HG02642 (cell line): ENCODE results near the gene HDAC10.

ENCODE experiments used
- ATAC-seq: cut with Tn5 transposase; IDR thresholded peaks from one replicate; pipeline ENCODE4 v1.9.1; 2021; ENCODE audit warnings: mild to moderate bottlenecking; ENCODE audit not compliant: unreplicated experiment, poor library complexity

The HDAC10 gene

DNA sequence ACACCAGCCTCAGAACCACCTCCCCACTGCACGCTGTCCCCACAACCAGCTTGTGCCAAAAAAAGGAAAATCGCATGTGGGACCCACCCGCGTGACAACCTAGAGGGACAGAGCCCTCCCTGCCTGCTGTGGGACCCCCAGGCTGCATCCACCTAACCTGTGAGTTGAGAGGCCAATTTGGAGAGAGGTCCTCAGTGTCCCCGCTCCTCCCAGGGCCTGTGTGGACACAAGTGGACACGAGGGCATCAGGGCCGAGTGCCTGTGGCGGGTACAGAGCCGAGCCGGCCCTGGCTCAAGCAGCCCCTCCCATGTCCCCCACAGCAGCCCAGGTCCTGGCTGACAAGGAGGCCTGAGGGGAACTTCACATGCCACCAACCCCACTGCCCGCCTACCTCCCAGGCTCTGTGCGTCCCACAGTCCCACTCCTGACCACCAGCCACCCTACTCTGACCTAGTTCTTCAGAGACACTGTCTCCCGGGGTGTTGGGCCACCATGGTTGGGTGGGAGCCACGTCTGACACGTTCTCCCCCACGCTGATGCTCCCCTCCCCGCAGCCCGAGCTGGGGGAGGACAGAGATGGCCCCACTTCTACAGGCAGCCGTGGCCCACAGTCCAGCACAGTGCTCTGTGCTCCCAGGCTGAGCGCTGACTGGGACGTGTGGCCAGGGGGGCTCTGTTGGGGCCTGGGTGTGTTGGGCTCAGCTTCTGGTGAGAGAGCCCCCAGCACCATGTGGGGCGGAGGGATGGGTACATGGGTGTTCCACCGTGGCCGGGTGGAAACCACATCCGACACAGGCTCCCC, 31.1 kb downstream of the HDAC10 start:
- ATAC-seq = no peak

DNA sequence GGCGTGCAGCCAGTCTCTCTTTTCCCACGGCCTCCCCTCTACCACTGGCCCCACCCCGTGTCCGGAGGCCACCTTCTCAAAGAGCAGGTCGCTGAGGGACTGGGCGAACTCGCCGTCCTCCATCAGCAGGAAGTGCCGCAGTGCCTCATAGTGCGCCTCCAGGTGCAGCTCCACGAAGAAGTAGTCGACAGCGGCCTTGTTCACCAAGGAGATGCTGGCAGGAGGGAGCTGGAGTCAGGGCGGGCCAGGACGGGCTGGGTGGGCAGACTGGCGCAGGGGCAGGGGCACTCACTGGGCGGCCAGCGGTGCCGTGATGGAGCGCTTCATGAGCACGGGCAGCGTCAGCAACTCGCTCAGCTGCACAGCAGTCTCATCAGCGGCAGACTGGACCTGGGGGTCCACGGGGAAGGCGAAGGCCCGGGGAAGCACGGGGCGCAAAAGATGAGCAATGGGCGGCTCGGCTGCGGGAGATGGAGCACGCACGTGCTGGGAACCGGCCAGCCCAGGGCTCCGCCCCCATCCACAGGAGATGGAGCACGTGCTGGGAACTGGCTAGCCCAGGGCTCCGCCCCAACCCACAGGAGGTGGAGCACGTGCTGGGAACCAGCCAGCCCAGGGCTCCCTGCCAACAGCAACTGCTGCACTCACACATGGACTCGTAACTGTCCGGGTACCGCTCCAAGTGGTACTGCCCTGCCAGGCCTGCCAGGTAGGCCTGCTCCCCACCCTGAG, 31.9 kb downstream of the HDAC10 start:
- ATAC-seq = no peak

DNA sequence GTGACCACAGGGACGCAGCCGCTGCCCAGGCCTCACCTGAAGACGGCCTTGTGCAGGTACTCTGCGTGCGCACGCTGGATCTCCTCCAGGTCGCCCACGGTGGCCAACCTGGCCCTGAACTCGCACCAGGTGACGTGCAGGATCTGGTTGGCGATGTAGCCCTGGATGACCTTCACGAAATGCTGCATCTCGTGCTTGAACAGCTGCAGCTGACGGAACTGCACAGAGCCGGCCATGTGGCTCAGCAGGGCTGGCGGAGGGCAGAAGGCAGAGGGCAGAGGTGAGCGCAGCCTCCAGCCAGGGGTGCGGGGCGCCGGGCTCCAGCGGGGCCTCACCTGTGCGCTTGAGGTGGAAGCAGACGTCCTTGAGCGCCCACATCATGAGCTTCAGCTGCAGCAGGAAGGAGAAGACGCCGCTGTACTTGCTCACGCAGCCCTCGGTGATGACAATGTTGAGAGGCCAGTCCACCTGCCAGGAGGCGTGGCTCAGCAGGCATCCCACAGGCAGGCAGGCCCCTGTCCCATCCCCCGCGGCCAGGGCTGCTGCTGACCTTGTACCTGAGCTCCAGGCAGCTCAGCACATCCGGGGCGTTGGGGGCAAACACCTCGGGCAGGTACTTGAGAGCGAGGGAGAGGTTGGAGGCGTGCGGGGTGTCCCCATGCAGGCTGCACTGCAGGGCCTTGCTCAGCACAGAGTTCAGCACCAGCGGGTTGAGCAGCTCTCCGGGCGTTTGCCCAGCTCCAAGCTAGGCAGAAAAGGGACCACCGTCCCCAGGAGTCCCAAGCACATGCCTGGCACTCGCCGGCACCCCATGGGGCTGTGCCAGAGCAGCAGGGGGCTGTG, 32.7 kb downstream of the HDAC10 start:
- ATAC-seq = no peak

DNA sequence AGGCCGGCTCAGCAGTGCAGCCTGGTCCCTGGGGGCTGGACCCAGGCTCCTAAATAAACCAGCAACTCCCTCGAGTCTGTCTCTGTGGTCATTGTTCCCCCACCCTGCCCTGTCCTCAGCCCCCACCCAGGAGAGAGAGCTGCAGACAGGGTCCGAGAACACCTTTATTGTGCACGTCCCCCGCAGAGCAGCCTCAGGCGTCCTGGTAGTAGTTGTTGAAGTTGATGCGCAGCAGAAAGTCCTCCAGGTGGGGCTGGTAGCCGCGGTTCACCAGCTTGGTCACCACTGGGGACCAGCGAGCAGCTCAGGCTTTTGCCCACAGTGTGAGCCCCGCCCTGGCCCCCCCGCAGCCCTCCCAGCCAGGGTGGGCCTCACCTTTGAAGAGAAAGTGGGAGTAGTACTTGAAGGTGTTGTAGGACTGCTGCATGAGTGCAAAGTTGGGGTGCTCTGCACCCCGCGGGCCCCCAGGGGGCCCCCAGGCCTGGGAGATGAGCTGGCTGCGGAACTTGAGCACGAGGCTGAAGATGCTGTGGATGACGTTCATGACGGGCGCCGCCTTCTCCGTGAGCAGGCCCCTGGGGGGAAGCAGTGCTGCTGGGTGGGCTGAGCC, 33.4 kb downstream of the HDAC10 start:
- ATAC-seq = no peak

DNA sequence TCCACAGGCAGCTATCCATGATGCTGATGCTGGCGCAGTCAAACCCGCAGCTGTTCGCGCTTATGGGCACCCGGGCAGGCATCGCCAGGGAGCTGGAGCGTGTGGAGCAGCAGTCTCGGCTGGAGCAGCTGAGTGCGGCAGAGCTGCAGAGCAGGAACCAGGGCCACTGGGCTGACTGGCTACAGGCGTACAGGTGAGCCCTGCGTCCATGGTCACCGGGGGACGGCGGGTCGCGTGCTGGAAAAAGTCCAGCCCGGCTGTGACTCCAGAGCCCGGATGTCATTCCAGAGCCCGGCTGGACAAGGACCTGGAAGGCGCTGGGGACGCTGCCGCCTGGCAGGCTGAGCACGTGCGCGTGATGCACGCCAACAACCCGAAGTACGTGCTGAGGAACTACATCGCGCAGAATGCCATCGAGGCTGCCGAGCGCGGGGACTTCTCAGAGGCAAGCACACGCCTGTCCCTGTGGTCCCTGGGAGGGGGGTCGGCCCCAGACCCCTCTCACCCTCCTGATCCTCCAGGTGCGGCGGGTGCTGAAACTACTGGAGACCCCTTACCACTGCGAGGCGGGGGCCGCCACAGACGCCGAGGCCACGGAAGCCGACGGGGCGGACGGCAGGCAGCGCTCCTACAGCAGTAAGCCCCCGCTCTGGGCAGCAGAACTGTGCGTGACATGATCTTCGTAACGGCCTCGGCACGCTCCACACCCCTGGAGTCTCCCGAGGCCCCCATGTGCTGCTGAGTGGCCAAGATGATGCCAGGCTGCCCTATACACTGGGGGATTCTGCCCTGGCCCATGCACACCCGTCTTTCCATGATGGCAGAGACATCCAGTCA, 34.2 kb downstream of the HDAC10 start:
- no peak for ATAC-seq

DNA sequence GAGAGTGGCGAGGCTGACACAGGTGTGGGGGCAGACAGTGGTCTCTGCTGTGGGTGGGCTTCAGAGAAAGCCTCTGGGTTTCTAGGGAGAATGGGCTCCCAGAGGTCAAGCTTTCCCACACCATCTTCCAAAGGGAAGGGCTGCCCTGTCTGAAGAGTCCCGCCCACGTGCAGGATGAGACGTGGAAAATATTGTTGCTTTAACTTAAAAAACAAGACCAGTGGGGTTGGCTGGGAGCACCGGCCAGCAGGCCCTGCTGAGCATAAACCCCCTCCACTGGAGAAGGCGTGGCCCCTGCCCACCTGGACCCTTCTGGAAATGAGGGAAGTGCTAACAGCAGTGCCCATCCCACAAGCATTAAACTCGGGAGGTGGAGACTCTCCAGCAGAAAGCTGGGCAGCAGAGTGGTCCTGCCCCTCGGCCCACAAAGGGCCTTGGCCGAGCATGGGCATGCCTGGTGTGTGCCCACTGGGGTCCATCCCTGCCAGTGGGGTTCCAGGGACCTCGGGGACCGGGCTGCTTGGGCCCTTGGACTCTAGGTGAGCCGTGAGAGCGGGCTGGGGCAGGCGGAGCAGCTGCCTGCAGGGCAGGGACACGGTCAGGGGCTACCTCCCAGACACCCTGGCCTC, 34.9 kb downstream of the HDAC10 start:
- no peak for ATAC-seq

DNA sequence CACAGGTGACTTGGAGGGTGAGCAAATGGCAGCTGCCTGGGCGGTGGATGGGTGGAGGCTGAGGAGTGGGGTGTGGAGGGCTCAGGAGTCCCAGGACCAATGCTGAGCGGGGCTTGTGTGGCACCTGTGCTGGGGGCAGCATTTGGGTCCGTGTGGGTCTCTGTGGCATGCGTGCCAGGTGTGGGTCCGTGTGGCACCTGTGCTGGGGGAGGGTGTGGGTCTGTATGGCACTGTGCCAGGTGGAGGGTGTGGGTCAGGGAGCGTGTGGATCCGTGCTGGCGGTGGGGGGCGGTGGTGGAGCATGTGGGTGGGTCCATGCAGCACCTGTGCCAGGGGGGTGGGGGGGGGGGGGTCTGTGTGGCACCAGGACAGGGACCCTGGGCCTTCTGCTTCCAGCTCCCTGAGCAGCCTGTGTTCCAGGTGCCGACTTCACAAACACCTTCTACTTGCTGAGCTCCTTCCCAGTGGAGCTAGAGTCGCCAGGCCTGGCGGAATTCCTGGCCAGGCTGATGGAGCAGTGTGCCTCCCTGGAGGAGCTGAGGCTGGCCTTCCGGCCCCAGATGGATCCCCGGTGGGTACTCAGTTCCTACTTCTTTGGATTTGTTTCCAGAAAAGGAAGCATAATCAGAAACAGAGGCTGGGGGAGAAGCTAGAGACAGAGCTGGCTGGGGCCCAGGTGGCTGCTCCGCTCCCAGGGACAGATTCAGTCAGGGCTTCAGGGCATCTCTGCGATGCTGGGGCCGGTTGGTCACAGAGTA, 35.6 kb downstream of the HDAC10 start:
- no peak for ATAC-seq

DNA sequence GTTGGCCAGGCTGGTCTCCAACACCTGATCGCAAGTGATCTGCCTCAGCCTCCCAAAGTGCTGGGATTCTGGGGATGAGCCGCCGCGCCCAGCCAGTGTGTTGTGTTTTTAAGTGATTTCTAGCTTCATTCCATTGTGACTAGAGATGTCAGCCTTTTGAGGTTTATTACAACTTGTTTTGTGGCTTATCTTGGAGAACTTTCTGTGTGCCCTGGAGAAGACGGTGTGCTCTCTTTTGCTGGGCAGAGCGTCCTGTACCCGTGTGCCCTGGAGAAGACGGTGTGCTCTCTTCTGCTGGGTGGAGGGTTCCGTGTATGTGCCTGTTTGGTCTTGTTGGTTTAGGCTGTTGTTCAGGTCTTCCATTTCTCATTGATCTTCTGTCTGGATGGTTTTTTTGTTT, 37.8 kb downstream of the HDAC10 start:
- no peak for ATAC-seq

DNA sequence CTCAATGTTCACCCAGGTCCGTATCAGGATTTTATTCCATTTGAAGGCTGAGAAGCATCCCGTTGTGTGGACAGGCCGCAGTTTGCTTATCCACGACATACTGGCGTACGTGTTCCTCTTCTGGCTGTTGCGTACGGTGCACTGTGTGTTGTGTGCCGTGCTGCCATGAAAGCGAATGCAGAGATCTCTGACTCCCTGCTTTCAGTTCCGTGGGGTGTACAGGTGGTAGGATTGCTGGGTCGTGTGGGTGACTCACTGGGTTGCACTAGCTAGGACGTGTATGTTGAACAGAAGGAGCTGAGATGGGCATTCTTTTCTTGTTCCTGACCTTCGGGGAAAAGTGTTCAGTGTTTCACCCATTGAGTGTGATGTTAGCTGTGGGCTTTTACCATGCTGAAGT, 39.9 kb downstream of the HDAC10 start:
- ATAC-seq = no peak

DNA sequence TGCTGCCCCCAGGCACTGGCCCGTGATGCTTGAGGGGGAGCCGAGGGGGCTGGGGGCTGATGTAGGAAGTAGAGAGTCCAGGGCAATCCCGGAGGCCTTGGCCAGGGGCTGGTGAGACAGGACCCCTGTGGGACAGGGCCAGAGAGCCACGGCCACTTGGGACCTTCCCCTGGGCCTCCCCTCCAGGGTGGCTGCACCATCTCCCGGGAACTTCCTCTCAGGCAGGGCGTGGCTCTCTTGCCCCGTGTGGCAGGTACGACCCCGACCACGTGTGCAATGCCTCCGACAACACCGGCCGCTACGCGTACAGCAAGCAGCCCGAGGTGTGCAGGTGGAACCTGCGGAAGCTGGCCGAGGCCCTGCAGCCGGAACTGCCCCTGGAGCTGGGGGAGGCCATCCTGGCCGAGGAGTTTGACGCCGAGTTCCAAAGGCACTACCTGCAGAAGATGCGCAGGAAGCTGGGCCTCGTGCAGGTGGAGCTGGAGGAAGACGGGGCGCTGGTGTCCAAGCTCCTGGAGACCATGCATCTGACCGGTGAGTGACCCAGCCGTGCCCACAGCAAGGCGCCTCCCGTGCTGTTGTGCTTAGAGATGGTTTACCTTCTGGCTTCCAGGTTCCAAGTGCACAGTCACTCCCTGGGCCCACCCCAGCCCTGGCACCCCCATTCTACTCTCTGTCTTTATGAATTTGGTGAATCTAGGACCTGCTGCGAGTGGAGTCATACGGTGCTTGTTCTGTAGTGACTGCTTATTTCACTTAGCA, 40.5 kb downstream of the HDAC10 start:
- no peak for ATAC-seq

DNA sequence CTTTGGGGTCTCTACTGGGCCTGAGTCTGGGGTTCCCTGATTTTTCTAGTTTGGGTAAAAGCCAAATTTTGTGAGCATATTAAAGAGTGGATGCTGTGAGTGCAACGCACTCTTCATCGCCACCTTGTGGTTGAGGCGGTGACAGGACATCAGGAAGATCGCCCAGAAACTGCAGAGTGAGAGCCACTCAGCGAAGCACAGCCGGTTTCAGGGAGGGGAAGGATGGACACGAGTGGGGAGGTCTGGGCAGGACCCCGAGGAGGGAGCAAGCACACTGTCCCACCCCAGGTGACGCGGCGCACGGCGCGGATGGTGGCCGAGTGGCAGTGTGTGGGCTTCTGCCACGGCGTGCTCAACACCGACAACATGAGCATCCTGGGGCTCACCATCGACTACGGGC, 41.2 kb downstream of the HDAC10 start:
- no peak for ATAC-seq

DNA sequence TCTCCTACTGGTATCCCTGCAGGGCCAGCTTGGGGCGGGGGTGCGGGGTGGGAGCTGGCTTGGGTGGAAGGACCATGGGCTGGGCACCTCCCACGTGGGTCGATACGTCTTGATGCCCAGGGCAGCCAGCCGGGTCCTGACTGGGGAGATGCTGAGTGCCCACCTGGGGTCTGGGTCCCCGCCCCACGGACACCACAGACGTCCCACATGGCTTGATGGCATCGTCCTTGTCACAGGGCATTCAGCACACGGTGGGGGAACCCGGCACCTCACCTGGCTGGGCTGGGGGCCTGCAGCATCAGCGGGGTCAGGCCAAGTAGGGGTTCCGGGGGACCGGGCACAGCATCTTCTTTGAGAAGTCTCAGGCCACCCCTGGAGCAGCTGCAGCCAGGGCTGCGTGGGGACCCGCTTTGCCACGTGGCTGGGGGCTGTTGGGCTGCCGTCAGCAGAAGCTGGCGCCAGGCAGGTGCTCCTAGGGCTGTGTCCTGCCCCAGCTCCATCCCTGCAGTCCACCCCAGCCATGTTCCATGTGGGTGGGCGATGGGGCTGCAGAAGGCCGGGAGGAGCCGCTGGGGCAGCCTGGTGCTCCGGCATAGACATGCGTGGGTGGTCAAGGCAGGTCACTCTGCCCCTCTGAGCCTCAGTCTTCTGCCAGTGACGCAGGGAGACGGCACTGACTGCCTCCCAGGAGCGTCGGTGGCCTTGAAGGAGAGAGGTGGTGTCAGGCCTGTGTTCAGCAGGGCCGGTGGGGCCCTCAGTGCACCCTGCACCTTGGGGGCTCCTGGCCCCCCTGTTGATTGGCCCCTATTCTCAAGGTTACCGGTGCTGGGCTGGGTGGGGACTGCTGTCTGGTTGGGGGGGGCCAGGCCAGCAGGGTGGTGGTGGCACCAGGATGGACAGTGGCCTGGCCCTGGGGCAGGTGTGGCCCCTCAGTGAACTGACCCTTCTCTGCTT, 41.8 kb downstream of the HDAC10 start:
- no peak for ATAC-seq

DNA sequence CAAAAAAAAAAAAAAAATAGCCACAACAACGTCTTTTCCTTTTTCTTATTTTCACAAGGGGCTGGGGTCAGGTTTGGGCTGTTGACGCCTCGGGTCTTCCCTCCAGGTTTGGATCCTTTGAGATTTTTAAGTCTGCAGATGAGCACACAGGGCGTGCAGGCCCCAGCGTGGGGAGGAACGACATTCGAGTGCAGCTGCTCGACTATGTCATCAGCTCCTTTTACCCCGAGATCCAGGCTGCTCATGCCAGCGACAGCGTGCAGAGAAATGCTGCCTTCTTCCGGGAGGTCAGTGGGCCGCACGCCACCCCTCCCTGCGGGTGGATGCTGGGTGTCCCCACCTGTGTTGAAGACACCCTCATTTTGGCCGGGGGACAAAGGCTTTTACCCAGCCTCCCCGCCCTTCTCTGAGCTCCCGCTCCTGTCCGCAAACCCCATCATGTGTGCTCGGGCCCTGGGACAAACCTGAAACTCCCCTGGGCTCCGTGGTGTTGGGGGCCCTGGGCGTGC, 42.6 kb downstream of the HDAC10 start:
- ATAC-seq = no peak

DNA sequence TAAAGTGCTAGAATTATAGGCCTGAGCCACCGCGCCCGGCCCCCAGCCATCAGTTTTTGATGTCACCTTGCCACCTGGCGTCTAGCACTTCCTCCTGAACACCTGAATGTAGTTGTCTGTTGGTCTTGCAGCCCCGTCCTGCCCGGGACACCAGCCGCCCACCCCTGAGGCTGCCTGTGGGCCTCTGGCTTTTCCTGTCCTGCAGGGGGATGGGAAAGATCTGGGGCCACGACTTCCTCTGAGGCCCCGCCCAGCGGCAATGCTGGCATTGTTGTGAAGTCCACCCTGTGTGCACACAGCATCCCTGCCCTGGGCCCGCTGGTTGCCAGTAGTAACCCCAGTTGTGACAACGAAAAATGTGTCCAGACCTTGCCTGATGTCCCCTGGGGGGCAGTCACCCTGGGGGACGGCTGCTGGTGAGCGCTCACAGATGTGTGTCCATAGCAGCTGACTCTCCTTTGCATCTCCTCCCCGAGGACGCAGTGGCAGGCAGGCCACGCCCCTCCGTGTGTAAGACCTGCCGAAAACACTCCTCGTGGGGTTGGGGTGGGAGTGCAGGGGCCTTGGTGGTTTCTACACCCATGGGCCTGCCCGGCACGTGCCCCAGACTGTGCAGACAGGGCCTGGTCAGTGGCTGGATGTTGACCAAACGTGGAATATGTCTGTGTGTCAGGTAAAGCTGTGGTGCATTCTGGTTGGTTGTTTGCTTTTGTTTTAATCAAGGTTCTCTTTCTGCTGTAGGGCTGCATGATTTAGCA, 43.5 kb downstream of the HDAC10 start:
- no peak for ATAC-seq

DNA sequence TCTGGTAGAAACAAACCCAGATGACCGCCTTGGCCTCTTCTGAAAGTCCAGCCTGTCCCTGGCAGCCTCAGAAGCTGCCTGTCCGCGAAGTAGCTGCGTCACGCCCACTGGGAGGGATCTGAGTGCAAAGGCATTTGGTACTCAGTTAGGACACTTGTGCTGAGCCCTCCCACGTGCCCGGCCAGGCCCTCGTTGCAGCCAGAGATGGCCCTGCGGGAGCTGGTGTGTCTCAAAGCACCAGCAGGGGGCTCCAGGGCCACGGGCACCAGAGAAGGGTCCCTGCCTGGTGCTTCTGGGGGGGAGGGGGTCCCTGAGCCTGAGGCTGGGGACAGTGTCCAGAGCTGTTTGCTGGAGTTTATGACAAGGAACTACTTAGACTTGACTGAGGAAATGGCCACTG, 44.5 kb downstream of the HDAC10 start:
- no peak for ATAC-seq
